IMR-90 (cell line): ENCODE measurements around the gene TMIGD1. TPM values are rescaled to one million over a fixed set of nuclear protein-coding genes. Genes with fewer than 3 reads are reported as not detected.

Experiments used
- ATAC-seq: fragments of 200-7000 bp; cut with Tn5 transposase; 2 replicates; pipeline ENCODE4 v1.9.1; 2020; ENCODE audit warnings: low read depth, mild to moderate bottlenecking, moderate library complexity
- BruUV-seq: library from RNA; stranded (reverse); fragments of 400-500 nt; replicated peaks from 2 replicates; lab custom pipeline; 2021; lab: Mats Ljungman, UMichigan
- CTCF ChIA-PET: fragments of 300-600 bp; formaldehyde crosslinking; extraction: SDS; loops from one replicate; lab custom pipeline; 2021; ENCODE audit warnings: antibody characterized with exemption; lab: Yijun Ruan, JAX
- POLR2A ChIA-PET: fragments of 300-600 bp; sonication (Branson Sonifier 250); formaldehyde crosslinking; loops from one replicate; lab custom pipeline; 2022; ENCODE audit warnings: antibody characterized with exemption; ENCODE audit not compliant: unreplicated experiment; lab: Charles Lee
- DNase-seq: peaks from one replicate; pipeline ENCODE4 v3.0.0; 2013
- H2AFZ ChIP-seq: replicated peaks from 2 replicates; pipeline ENCODE3; 2013; ENCODE audit warnings: low read length, mild to moderate bottlenecking; ENCODE audit not compliant: poor library complexity
- H2AK5ac ChIP-seq: 2 replicates; pipeline ENCODE4 v1.6.1; 2013; ENCODE audit warnings: low read depth, low read length, inconsistent platforms
- H2AK9ac ChIP-seq: replicated peaks from 2 replicates; pipeline ENCODE3; 2013; ENCODE audit warnings: mild to moderate bottlenecking, low read depth, low read length, moderate library complexity; ENCODE audit not compliant: poor library complexity
- H2BK120ac ChIP-seq: 2 replicates; pipeline ENCODE4 v1.6.1; 2013; ENCODE audit warnings: low read depth, low read length, inconsistent platforms
- H2BK15ac ChIP-seq: 3 replicates; pipeline ENCODE4 v1.6.1; 2013; ENCODE audit warnings: low read depth, low read length, inconsistent platforms
- H2BK20ac ChIP-seq: 2 replicates; pipeline ENCODE4 v1.6.1; 2013; ENCODE audit warnings: low read depth, mild to moderate bottlenecking, inconsistent platforms, low read length, moderate library complexity
- H2BK5ac ChIP-seq: 2 replicates; pipeline ENCODE4 v1.6.1; 2013; ENCODE audit warnings: mild to moderate bottlenecking, low read depth, low read length, inconsistent platforms; ENCODE audit not compliant: poor library complexity, severe bottlenecking
- H3K14ac ChIP-seq: replicated peaks from 2 replicates; pipeline ENCODE4 v1.6.1; 2013; ENCODE audit warnings: low read depth, low read length, inconsistent platforms
- H3K18ac ChIP-seq: 2 replicates; pipeline ENCODE4 v1.6.1; 2013; ENCODE audit warnings: low read depth, low read length, control low read depth
- H3K23ac ChIP-seq: 2 replicates; pipeline ENCODE4 v1.6.1; 2013; ENCODE audit warnings: low read depth, low read length, inconsistent platforms
- H3K27ac ChIP-seq: 2 replicates; pipeline ENCODE4 v1.5.1; 2013; ENCODE audit warnings: mild to moderate bottlenecking, control low read depth, low read length; ENCODE audit not compliant: insufficient read depth
- H3K27me3 ChIP-seq: 2 replicates; pipeline ENCODE4 v1.6.1; 2013; ENCODE audit warnings: low read length; ENCODE audit not compliant: control insufficient read depth, insufficient read depth
- H3K36me3 ChIP-seq: 2 replicates; pipeline ENCODE4 v1.6.1; 2013; ENCODE audit warnings: low read length, mixed read lengths; ENCODE audit not compliant: control insufficient read depth, insufficient read depth
- H3K4ac ChIP-seq: 2 replicates; pipeline ENCODE4 v1.6.1; 2013; ENCODE audit warnings: low read depth, low read length, inconsistent platforms
- H3K4me1 ChIP-seq: 2 replicates; pipeline ENCODE4 v1.6.1; 2013; ENCODE audit warnings: low read length, mixed read lengths; ENCODE audit not compliant: control insufficient read depth, insufficient read depth
- H3K4me2 ChIP-seq: 2 replicates; pipeline ENCODE4 v1.6.1; 2013; ENCODE audit warnings: low read depth, mild to moderate bottlenecking, control low read depth, low read length, moderate library complexity
- H3K4me3 ChIP-seq: 2 replicates; pipeline ENCODE4 v1.5.1; 2013; ENCODE audit warnings: low read depth, mild to moderate bottlenecking, control low read depth, low read length, moderate library complexity; ENCODE audit not compliant: insufficient read depth
- H3K56ac ChIP-seq: 2 replicates; pipeline ENCODE4 v1.6.1; 2013; ENCODE audit warnings: low read length, inconsistent platforms; ENCODE audit not compliant: insufficient read depth; ENCODE audit errors: extremely low read depth
- H3K79me1 ChIP-seq, 2 experiments: 2 replicates each; pipeline ENCODE4 v1.6.1; 2013; ENCODE audit warnings: low read length in 2 of 2, inconsistent platforms in 1 of 2, low read depth in 1 of 2
- H3K9ac ChIP-seq: 2 replicates; pipeline ENCODE4 v1.6.1; 2013; ENCODE audit warnings: low read depth, low read length, control low read depth
- H3K9me1 ChIP-seq: 2 replicates; pipeline ENCODE4 v1.6.1; 2013; ENCODE audit warnings: low read length, inconsistent platforms; ENCODE audit not compliant: insufficient read depth
- H3K9me3 ChIP-seq: 2 replicates; pipeline ENCODE4 v1.6.1; 2013; ENCODE audit warnings: low read length; ENCODE audit not compliant: control insufficient read depth, insufficient read depth
- H4K20me1 ChIP-seq: 2 replicates; pipeline ENCODE4 v1.6.1; 2013; ENCODE audit warnings: low read length, inconsistent platforms; ENCODE audit not compliant: insufficient read depth
- H4K5ac ChIP-seq: 2 replicates; pipeline ENCODE4 v1.6.1; 2013; ENCODE audit warnings: mild to moderate bottlenecking, low read depth, low read length, control low read depth
- H4K8ac ChIP-seq, 2 experiments: 2 replicates each; pipeline ENCODE4 v1.6.1; 2013; ENCODE audit warnings: low read depth in 2 of 2, low read length in 2 of 2, control low read depth in 1 of 2, inconsistent platforms in 1 of 2
- H4K91ac ChIP-seq: 2 replicates; pipeline ENCODE4 v1.6.1; 2013; ENCODE audit warnings: low read depth, low read length, inconsistent platforms; ENCODE audit not compliant: insufficient read depth
- BHLHE40 ChIP-seq: fragments of 150-350 bp; IDR thresholded peaks from 2 replicates; pipeline ENCODE4 v1.6.1; 2016; ENCODE audit warnings: mild to moderate bottlenecking, low read depth, low read length
- CEBPB ChIP-seq: IDR thresholded peaks from 2 replicates; pipeline ENCODE4 v1.6.1; 2012; ENCODE audit warnings: low read depth, low read length, improper control_type of control experiment
- CTCF ChIP-seq: conservative IDR thresholded peaks from 2 replicates; pipeline ENCODE4 v1.5.1; 2012; ENCODE audit warnings: mild to moderate bottlenecking, low read depth, low read length, improper control_type of control experiment
- ELK1 ChIP-seq: fragments of 150-350 bp; IDR thresholded peaks from 2 replicates; pipeline ENCODE4 v1.6.1; 2016; ENCODE audit warnings: low read depth, mild to moderate bottlenecking, low read length, moderate library complexity, borderline replicate concordance
- FOS ChIP-seq: fragments of 150-350 bp; IDR thresholded peaks from 2 replicates; pipeline ENCODE4 v1.6.1; 2016; ENCODE audit warnings: low read depth, low read length
- MAFK ChIP-seq: IDR thresholded peaks from 2 replicates; pipeline ENCODE4 v1.6.1; 2012; ENCODE audit warnings: low read depth, low read length, improper control_type of control experiment
- MXI1 ChIP-seq: IDR thresholded peaks from 2 replicates; pipeline ENCODE4 v1.6.1; 2012; ENCODE audit warnings: low read depth, mild to moderate bottlenecking, low read length, moderate library complexity, borderline replicate concordance
- NFE2L2 ChIP-seq: fragments of 150-350 bp; IDR thresholded peaks from 2 replicates; pipeline ENCODE4 v1.6.1; 2016; ENCODE audit warnings: low read depth, mild to moderate bottlenecking, low read length
- RAD21 ChIP-seq: IDR thresholded peaks from 2 replicates; pipeline ENCODE4 v1.6.1; 2012; ENCODE audit warnings: low read length, improper control_type of control experiment
- WGBS, 2 experiments: methylation state at CpG; one replicate each; pipeline versions ENCODE4 v1.1.5 to v1.1.7; 2013; ENCODE audit warnings: missing lambda C conversion rate in 2 of 2; ENCODE audit not compliant: insufficient read length in 1 of 2; ENCODE audit errors: extremely low coverage in 2 of 2; 5-methylcytosine and 5-hydroxymethylcytosine counted together
- dilution Hi-C: fragments of 300-500 bp; cut with HindIII; formaldehyde crosslinking; loops from one replicate; pipeline ENCODE4 v1.14.3; 2018; ENCODE audit warnings: low sequenced_read_pairs; ENCODE audit not compliant: unreplicated experiment
- in situ Hi-C: fragments of 300-500 bp; cut with MboI; formaldehyde crosslinking; loops from 3 replicates; pipeline ENCODE4 v1.14.3; 2019; ENCODE audit warnings: low sequenced_read_pairs, inconsistent platforms, mixed read lengths
- intact Hi-C: fragments of 100-400 bp; cut with micrococcal nuclease; formaldehyde crosslinking; loops from 2 replicates; pipeline ENCODE4 v1.10.0; 2022
- polyA plus RNA-seq, 3 experiments: library from polyadenylated mRNA; depleted of rRNA; stranded (reverse); fragments of >200 nt; gene quantifications; 2 replicates each; pipeline ENCODE4 v1.2.3, GENCODE V29; 2012; ENCODE audit warnings: low replicate concordance in 1 of 3
- total RNA-seq: library from RNA; depleted of rRNA; stranded (reverse); fragments of >200 nt; gene quantifications from 2 replicates; pipeline ENCODE4 v1.2.3, GENCODE V29; 2012

The TMIGD1 gene
- total and polyA plus RNA-seq, 2 of the 4 experiments (the other 2 are of a cell fraction): not detected

GRCh38 chr17:30308406-30308805 is 25.5 kb downstream of the TMIGD1 start:
- H3K27me3 ChIP-seq: no peaks in the 10 kb centered on the region
- H3K9me1 ChIP-seq: no peaks in the 10 kb centered on the region
- H2BK15ac ChIP-seq: no peak overlapping the region
- no peaks in the 10 kb centered on the region; the same call in 1 of the 2 replicates for H3K4me1 ChIP-seq
- BruUV-seq: no TSS peak
- H2BK20ac ChIP-seq: no peak overlapping the region
- DNase-seq (no peak), ATAC-seq (no peak)
- no peak overlapping the region for H2AFZ ChIP-seq
- no peak overlapping the region for H3K27ac ChIP-seq
- H4K91ac ChIP-seq: no peak overlapping the region
- CTCF ChIA-PET: no interaction called here
- H3K4me2 ChIP-seq: no peak overlapping the region
- no peak overlapping the region for H3K9ac ChIP-seq
- no peak overlapping the region for H3K18ac ChIP-seq
- no peaks in the 10 kb centered on the region for H3K9me3 ChIP-seq
- WGBS, 2 experiments: no CpG with 5 or more reads among the region's 2 CpGs
- H4K8ac ChIP-seq: no peak overlapping the region
- no peaks in the 10 kb centered on the region for H4K20me1 ChIP-seq
- H3K56ac ChIP-seq: no peak overlapping the region
- POLR2A ChIA-PET: no interaction called here
- no peak overlapping the region for H2AK9ac ChIP-seq
- no peak overlapping the region for H3K4me3 ChIP-seq
- no peak overlapping the region for H2AK5ac ChIP-seq
- H3K36me3 ChIP-seq: no peaks in the 10 kb centered on the region
- H3K23ac ChIP-seq: no peak overlapping the region
- H4K5ac ChIP-seq: no peak overlapping the region
- H2BK5ac ChIP-seq: no peak overlapping the region
- intact Hi-C loops: no loop called here
- no peak overlapping the region for H2BK120ac ChIP-seq
- H3K79me1 ChIP-seq: no peaks in the 10 kb centered on the region
- no peak overlapping the region for H3K4ac ChIP-seq
- H3K14ac ChIP-seq: no peak overlapping the region
- in situ Hi-C loops: loop anchor here (25.0 kb wide), 1 partner anchor 404 kb away; no protein-coding TSS in a partner anchor
- dilution Hi-C loops: no loop called here
- TF ChIP-seq FOS: no peak
- no peak for TF ChIP-seq CEBPB
- TF ChIP-seq BHLHE40: no peak
- no peak for TF ChIP-seq MXI1
- no peak for TF ChIP-seq MAFK
- TF ChIP-seq RAD21: no peak
- no peak for TF ChIP-seq ELK1
- no peak for TF ChIP-seq CTCF
- no peak for TF ChIP-seq NFE2L2
